KMS-11 (cell line): ENCODE results near the gene KIAA0930.

ENCODE experiments used
- H2AFZ ChIP-seq: fragments of 200-600 bp; sonication (generic); 2 replicates; pipeline ENCODE4 v1.6.1; 2016; ENCODE audit warnings: antibody characterized with exemption, mixed run types, low read depth
- H3K27ac ChIP-seq: fragments of 200-600 bp; sonication (generic); 2 replicates; pipeline ENCODE4 v1.6.1; 2016; ENCODE audit warnings: mild to moderate bottlenecking, mixed run types
- H3K27me3 ChIP-seq: fragments of 200-600 bp; sonication (generic); 2 replicates; pipeline ENCODE4 v1.6.1; 2017; ENCODE audit warnings: mild to moderate bottlenecking, low read depth, mixed run types, moderate library complexity; ENCODE audit not compliant: insufficient read depth
- H3K36me3 ChIP-seq: fragments of 200-600 bp; sonication (generic); 2 replicates; pipeline ENCODE4 v1.6.1; 2017; ENCODE audit warnings: mild to moderate bottlenecking, mixed run types; ENCODE audit not compliant: insufficient read depth
- H3K4me1 ChIP-seq: fragments of 200-600 bp; sonication (generic); 2 replicates; pipeline ENCODE4 v1.6.1; 2016; ENCODE audit warnings: mild to moderate bottlenecking, low read depth, mixed run types; ENCODE audit not compliant: poor library complexity, severe bottlenecking
- H3K4me2 ChIP-seq: fragments of 200-600 bp; sonication (generic); 2 replicates; pipeline ENCODE4 v1.7.0; 2016; ENCODE audit warnings: mild to moderate bottlenecking, mixed run types
- H3K4me3 ChIP-seq: fragments of 200-600 bp; sonication (generic); IDR thresholded peaks from 2 replicates; pipeline ENCODE4 v1.6.1; 2017; ENCODE audit warnings: low read depth, low read length, mixed read lengths; ENCODE audit not compliant: insufficient read depth
- H3K79me2 ChIP-seq: fragments of 200-600 bp; sonication (generic); 2 replicates; pipeline ENCODE4 v1.6.1; 2016; ENCODE audit warnings: low read depth, mixed run types; ENCODE audit not compliant: insufficient read depth
- H3K9ac ChIP-seq: fragments of 200-600 bp; sonication (generic); 2 replicates; pipeline ENCODE4 v1.6.1; 2016; ENCODE audit warnings: mild to moderate bottlenecking, mixed run types
- H4K20me1 ChIP-seq: fragments of 200-600 bp; sonication (generic); 2 replicates; pipeline ENCODE4 v1.6.1; 2016; ENCODE audit warnings: mild to moderate bottlenecking, mixed run types; ENCODE audit not compliant: insufficient read depth
- TF ChIP-seq, protein P1 (sequence below): fragments of 200-600 bp; sonication (generic); conservative IDR thresholded peaks from 2 replicates; pipeline ENCODE4 v1.6.1; 2017; ENCODE audit warnings: low read depth, mild to moderate bottlenecking, antibody characterized with exemption, low read length, moderate library complexity, mixed read lengths

Gene KIAA0930

GRCh38 chr22:45185718-45186514 is 54.8 kb downstream of the KIAA0930 start:
- TF ChIP-seq, protein P1, sequence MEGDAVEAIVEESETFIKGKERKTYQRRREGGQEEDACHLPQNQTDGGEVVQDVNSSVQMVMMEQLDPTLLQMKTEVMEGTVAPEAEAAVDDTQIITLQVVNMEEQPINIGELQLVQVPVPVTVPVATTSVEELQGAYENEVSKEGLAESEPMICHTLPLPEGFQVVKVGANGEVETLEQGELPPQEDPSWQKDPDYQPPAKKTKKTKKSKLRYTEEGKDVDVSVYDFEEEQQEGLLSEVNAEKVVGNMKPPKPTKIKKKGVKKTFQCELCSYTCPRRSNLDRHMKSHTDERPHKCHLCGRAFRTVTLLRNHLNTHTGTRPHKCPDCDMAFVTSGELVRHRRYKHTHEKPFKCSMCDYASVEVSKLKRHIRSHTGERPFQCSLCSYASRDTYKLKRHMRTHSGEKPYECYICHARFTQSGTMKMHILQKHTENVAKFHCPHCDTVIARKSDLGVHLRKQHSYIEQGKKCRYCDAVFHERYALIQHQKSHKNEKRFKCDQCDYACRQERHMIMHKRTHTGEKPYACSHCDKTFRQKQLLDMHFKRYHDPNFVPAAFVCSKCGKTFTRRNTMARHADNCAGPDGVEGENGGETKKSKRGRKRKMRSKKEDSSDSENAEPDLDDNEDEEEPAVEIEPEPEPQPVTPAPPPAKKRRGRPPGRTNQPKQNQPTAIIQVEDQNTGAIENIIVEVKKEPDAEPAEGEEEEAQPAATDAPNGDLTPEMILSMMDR, result no peak
- Histone ChIP-seq H4K20me1 (no peaks in the 10 kb centered on the region), H3K27ac (no peak overlapping the region), H3K27me3 (no peaks in the 10 kb centered on the region), H2AFZ (no peak overlapping the region), H3K4me1 (no peaks in the 10 kb centered on the region), H3K9ac (no peak overlapping the region), H3K36me3 (no peaks in the 10 kb centered on the region; the same call in 1 of the 2 replicates), H3K79me2 (no peaks in the 10 kb centered on the region; the same call in 1 of the 2 replicates), H3K4me2 (no peak overlapping the region), H3K4me3 (no peak overlapping the region)

DNA sequence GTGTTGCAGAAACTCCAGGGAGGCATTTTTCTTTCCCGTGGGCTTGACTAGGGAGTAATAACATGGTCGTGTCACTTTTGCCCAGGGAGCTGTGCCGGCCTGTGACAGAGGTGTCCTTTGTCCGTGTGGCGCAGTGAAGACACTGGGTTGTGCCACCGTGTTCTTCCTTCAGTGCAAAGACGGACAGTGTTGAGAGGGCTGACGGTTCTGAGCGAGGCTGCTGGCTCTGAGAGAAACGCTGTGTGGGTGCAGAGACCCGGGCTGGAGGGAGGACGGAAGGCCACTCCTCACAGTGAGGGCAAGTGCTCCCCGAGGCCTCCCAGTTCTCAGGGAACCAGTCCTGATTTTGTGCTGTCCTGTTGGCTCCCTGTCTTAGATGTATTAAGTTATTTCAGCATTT is 56.7 kb downstream of the KIAA0930 start:
- TF ChIP-seq, protein P1, result no peak
- H3K4me1 ChIP-seq, result no peaks in the 10 kb centered on the region
- no peaks in the 10 kb centered on the region for H3K27me3 ChIP-seq
- H4K20me1 ChIP-seq, result no peaks in the 10 kb centered on the region
- no peak overlapping the region for H3K9ac ChIP-seq
- no peak overlapping the region for H2AFZ ChIP-seq
- H3K4me2 ChIP-seq, result no peak overlapping the region
- H3K4me3 ChIP-seq, result no peak overlapping the region
- H3K79me2 ChIP-seq, result peaks cover 8% of the 10 kb centered on the region; the same call in 1 of the 2 replicates
- H3K36me3 ChIP-seq, result no peaks in the 10 kb centered on the region; the same call in 1 of the 2 replicates
- H3K27ac ChIP-seq, result no peak overlapping the region

GRCh38 chr22:45181766-45182165 is 58.9 kb downstream of the KIAA0930 start:
- H3K4me2 ChIP-seq, result no peak overlapping the region
- no peak overlapping the region for H2AFZ ChIP-seq
- H3K9ac ChIP-seq, result no peak overlapping the region
- no peaks in the 10 kb centered on the region for H3K4me1 ChIP-seq
- H3K36me3 ChIP-seq, result no peaks in the 10 kb centered on the region; the same call in 1 of the 2 replicates
- no peaks in the 10 kb centered on the region for H4K20me1 ChIP-seq
- no peak overlapping the region for H3K4me3 ChIP-seq
- TF ChIP-seq, protein P1, result no peak
- peaks cover 25% of the 10 kb centered on the region; the same call in 1 of the 2 replicates for H3K79me2 ChIP-seq
- H3K27me3 ChIP-seq, result no peaks in the 10 kb centered on the region
- no peak overlapping the region for H3K27ac ChIP-seq

- TF ChIP-seq, protein P1, result no peak
- no peak overlapping the region for H2AFZ ChIP-seq
- H3K4me3 ChIP-seq, result no peak overlapping the region
- H3K27ac ChIP-seq, result no peak overlapping the region
- no peak overlapping the region for H3K9ac ChIP-seq
- H3K27me3 ChIP-seq, result no peaks in the 10 kb centered on the region
- no peaks in the 10 kb centered on the region for H3K4me1 ChIP-seq
- H4K20me1 ChIP-seq, result no peaks in the 10 kb centered on the region
- H3K4me2 ChIP-seq, result no peak overlapping the region
- no peaks in the 10 kb centered on the region; the same call in 1 of the 2 replicates for H3K36me3 ChIP-seq
- H3K79me2 ChIP-seq, result peaks cover 29% of the 10 kb centered on the region; the same call in 1 of the 2 replicates
Measured at GRCh38 chr22:45181240-45181639, 59.5 kb downstream of the KIAA0930 start.
